ENCODE measurements around the gene ADGRG3.

The ADGRG3 gene

GRCh38 chr16:57622361-57623250 is 45.5 kb upstream of the ADGRG3 start:
- no peak for TF ChIP-seq CTCF (IDR thresholded peaks at IDR 0.05; ENCODE audit: insufficient read depth, low read length, missing control alignments)
- H3K4me3 ChIP-seq (ENCODE audit: low read depth, low read length): no peak overlapping the region
- ChIA-PET POLR2A (no interaction called here), CTCF (interaction anchor here (0.9 to 4.9 kb wide), 5 partner anchors 16 to 45 kb away, joined by 3 to 30 read pairs (median 11); no protein-coding TSS in a partner anchor)
- no peak for DNase-seq (ENCODE audit: low read depth, low spot score)

GRCh38 chr16:57623251-57624043 is 44.7 kb upstream of the ADGRG3 start:
- ChIA-PET POLR2A (no interaction called here), CTCF (interaction anchor here (0.6 to 4.9 kb wide), 6 partner anchors 15 to 217 kb away, joined by 3 to 30 read pairs (median 8); no protein-coding TSS in a partner anchor)
- no peak overlapping the region for H3K4me3 ChIP-seq (ENCODE audit: low read depth, low read length)
- DNase-seq (ENCODE audit: low read depth, low spot score): no peak
- TF ChIP-seq CTCF (IDR thresholded peaks at IDR 0.05; ENCODE audit: insufficient read depth, low read length, missing control alignments): no peak

GRCh38 chr16:57624044-57624688 is 43.9 kb upstream of the ADGRG3 start:
- no peak for DNase-seq (ENCODE audit: low read depth, low spot score)
- TF ChIP-seq CTCF (IDR thresholded peaks at IDR 0.05; ENCODE audit: insufficient read depth, low read length, missing control alignments): no peak
- POLR2A ChIA-PET: no interaction called here
- no peak overlapping the region for H3K4me3 ChIP-seq (ENCODE audit: low read depth, low read length)
- CTCF ChIA-PET: interaction anchor here (1.0 to 4.9 kb wide), 5 partner anchors 12 to 47 kb away, joined by 3 to 30 read pairs (median 11); no protein-coding TSS in a partner anchor

- CTCF ChIA-PET: interaction anchor here (1.4 to 4.9 kb wide), 4 partner anchors 11 to 48 kb away, joined by 4 to 30 read pairs (median 13); no protein-coding TSS in a partner anchor
- TF ChIP-seq CTCF (IDR thresholded peaks at IDR 0.05; ENCODE audit: insufficient read depth, low read length, missing control alignments): no peak
- no peak overlapping the region for H3K4me3 ChIP-seq (ENCODE audit: low read depth, low read length)
- no peak for DNase-seq (ENCODE audit: low read depth, low spot score)
- POLR2A ChIA-PET: no interaction called here
Observed at GRCh38 chr16:57624806-57625500, 43.2 kb upstream of the ADGRG3 start.

- CTCF ChIA-PET: interaction anchor here (1.0 to 4.1 kb wide), 11 partner anchors 11 to 51 kb away, joined by 3 to 30 read pairs (median 6); no protein-coding TSS in a partner anchor
- POLR2A ChIA-PET: no interaction called here
- no peak for TF ChIP-seq CTCF (IDR thresholded peaks at IDR 0.05; ENCODE audit: insufficient read depth, low read length, missing control alignments)
- DNase-seq (ENCODE audit: low read depth, low spot score): no peak
- no peak overlapping the region for H3K4me3 ChIP-seq (ENCODE audit: low read depth, low read length)
Observed at GRCh38 chr16:57626420-57627170, 41.5 kb upstream of the ADGRG3 start.
